ENCODE data around the gene SPATA21.

The SPATA21 gene

GRCh38 chr1:16438924-16439323 lies 1.7 kb upstream of the SPATA21 start:
- Histone ChIP-seq H3K36me3 (ENCODE audit: insufficient read depth, low read length) (peaks cover 9% of the 10 kb centered on the region), H3K27ac (ENCODE audit: low read depth, low read length) (no peak overlapping the region), H3K9ac (ENCODE audit: low read depth, low read length) (no peak overlapping the region), H3K4me1 (ENCODE audit: insufficient read depth, low read length) (no peaks in the 10 kb centered on the region), H3K4me3 (ENCODE audit: low read length) (no peak overlapping the region), H3K27me3 (ENCODE audit: insufficient read depth, low read length) (0 out of 2 replicates have a peak, but pooled peaks cover 4% of the 10 kb centered on the region), H3K9me3 (ENCODE audit: insufficient read depth, low read depth, low read length) (no peaks in the 10 kb centered on the region)
- 93% methylated on average over 2 of the region's 2 CpGs for WGBS

GRCh38 chr1:16438516-16438915 lies 1.3 kb upstream of the SPATA21 start:
- Histone ChIP-seq H3K4me1 (ENCODE audit: insufficient read depth, low read length) (no peaks in the 10 kb centered on the region), H3K27ac (ENCODE audit: low read depth, low read length) (no peak overlapping the region), H3K9ac (ENCODE audit: low read depth, low read length) (no peak overlapping the region), H3K9me3 (ENCODE audit: insufficient read depth, low read depth, low read length) (no peaks in the 10 kb centered on the region), H3K4me3 (ENCODE audit: low read length) (no peak overlapping the region), H3K27me3 (ENCODE audit: insufficient read depth, low read length) (0 out of 2 replicates have a peak, but pooled peaks cover 4% of the 10 kb centered on the region), H3K36me3 (ENCODE audit: insufficient read depth, low read length) (peaks cover 5% of the 10 kb centered on the region; the same call in 1 of the 2 replicates)
- 95% methylated on average over 2 of the region's 2 CpGs for WGBS

- Histone ChIP-seq H3K9me3 (ENCODE audit: insufficient read depth, low read depth, low read length) (no peaks in the 10 kb centered on the region), H3K27me3 (ENCODE audit: insufficient read depth, low read length) (no peaks in the 10 kb centered on the region), H3K36me3 (ENCODE audit: insufficient read depth, low read length) (no peaks in the 10 kb centered on the region), H3K27ac (ENCODE audit: low read depth, low read length) (no peak overlapping the region), H3K4me1 (ENCODE audit: insufficient read depth, low read length) (no peaks in the 10 kb centered on the region), H3K9ac (ENCODE audit: low read depth, low read length) (no peak overlapping the region), H3K4me3 (ENCODE audit: low read length) (no peak overlapping the region)
- WGBS = 90% methylated on average over 2 of the region's 2 CpGs
These were observed 2.7 kb downstream of the SPATA21 start for GRCh38 chr1:16434501-16434900.

- Histone ChIP-seq H3K9ac (ENCODE audit: low read depth, low read length) (no peak overlapping the region), H3K4me1 (ENCODE audit: insufficient read depth, low read length) (no peaks in the 10 kb centered on the region), H3K36me3 (ENCODE audit: insufficient read depth, low read length) (no peaks in the 10 kb centered on the region), H3K27ac (ENCODE audit: low read depth, low read length) (no peak overlapping the region), H3K27me3 (ENCODE audit: insufficient read depth, low read length) (no peaks in the 10 kb centered on the region), H3K9me3 (ENCODE audit: insufficient read depth, low read depth, low read length) (no peaks in the 10 kb centered on the region), H3K4me3 (ENCODE audit: low read length) (no peak overlapping the region)
- WGBS = 95% methylated on average over 2 of the region's 4 CpGs
These were observed 3.2 kb downstream of the SPATA21 start for GRCh38 chr1:16434007-16434406.

GRCh38 chr1:16433030-16433429 lies 4.2 kb downstream of the SPATA21 start:
- 92% methylated on average over 9 of the region's 9 CpGs for WGBS
- Histone ChIP-seq H3K4me3 (ENCODE audit: low read length) (no peak overlapping the region), H3K36me3 (ENCODE audit: insufficient read depth, low read length) (no peaks in the 10 kb centered on the region), H3K9me3 (ENCODE audit: insufficient read depth, low read depth, low read length) (no peaks in the 10 kb centered on the region), H3K4me1 (ENCODE audit: insufficient read depth, low read length) (no peaks in the 10 kb centered on the region), H3K9ac (ENCODE audit: low read depth, low read length) (no peak overlapping the region), H3K27me3 (ENCODE audit: insufficient read depth, low read length) (no peaks in the 10 kb centered on the region), H3K27ac (ENCODE audit: low read depth, low read length) (no peak overlapping the region)

GRCh38 chr1:16430606-16431005 lies 6.6 kb downstream of the SPATA21 start:
- H3K9ac ChIP-seq (ENCODE audit: low read depth, low read length) = no peak overlapping the region
- H3K27me3 ChIP-seq (ENCODE audit: insufficient read depth, low read length) = no peaks in the 10 kb centered on the region
- H3K27ac ChIP-seq (ENCODE audit: low read depth, low read length) = no peak overlapping the region
- H3K4me1 ChIP-seq (ENCODE audit: insufficient read depth, low read length) = no peaks in the 10 kb centered on the region
- no peak overlapping the region for H3K4me3 ChIP-seq (ENCODE audit: low read length)
- 87% methylated on average over 3 of the region's 3 CpGs for WGBS
- H3K36me3 ChIP-seq (ENCODE audit: insufficient read depth, low read length) = no peaks in the 10 kb centered on the region
- no peaks in the 10 kb centered on the region for H3K9me3 ChIP-seq (ENCODE audit: insufficient read depth, low read depth, low read length)

GRCh38 chr1:16425125-16426025 lies 11.8 kb downstream of the SPATA21 start:
- no peaks in the 10 kb centered on the region for H3K4me1 ChIP-seq (ENCODE audit: insufficient read depth, low read length)
- no peaks in the 10 kb centered on the region for H3K36me3 ChIP-seq (ENCODE audit: insufficient read depth, low read length)
- H3K27me3 ChIP-seq (ENCODE audit: insufficient read depth, low read length) = no peaks in the 10 kb centered on the region
- H3K9me3 ChIP-seq (ENCODE audit: insufficient read depth, low read depth, low read length) = no peaks in the 10 kb centered on the region
- WGBS = 92% methylated on average over 10 of the region's 10 CpGs
- H3K4me3 ChIP-seq (ENCODE audit: low read length) = no peak overlapping the region
- H3K27ac ChIP-seq (ENCODE audit: low read depth, low read length) = no peak overlapping the region
- no peak overlapping the region for H3K9ac ChIP-seq (ENCODE audit: low read depth, low read length)

GRCh38 chr1:16422041-16422440 lies 15.2 kb downstream of the SPATA21 start:
- Histone ChIP-seq H3K9ac (ENCODE audit: low read depth, low read length) (no peak overlapping the region), H3K4me3 (ENCODE audit: low read length) (no peak overlapping the region), H3K27me3 (ENCODE audit: insufficient read depth, low read length) (no peaks in the 10 kb centered on the region), H3K4me1 (ENCODE audit: insufficient read depth, low read length) (no peaks in the 10 kb centered on the region), H3K9me3 (ENCODE audit: insufficient read depth, low read depth, low read length) (no peaks in the 10 kb centered on the region), H3K27ac (ENCODE audit: low read depth, low read length) (no peak overlapping the region), H3K36me3 (ENCODE audit: insufficient read depth, low read length) (no peaks in the 10 kb centered on the region)
- 87% methylated on average over 7 of the region's 7 CpGs for WGBS

GRCh38 chr1:16421201-16421600 lies 16.0 kb downstream of the SPATA21 start:
- Histone ChIP-seq H3K27ac (ENCODE audit: low read depth, low read length) (no peak overlapping the region), H3K4me1 (ENCODE audit: insufficient read depth, low read length) (no peaks in the 10 kb centered on the region), H3K9ac (ENCODE audit: low read depth, low read length) (no peak overlapping the region), H3K4me3 (ENCODE audit: low read length) (no peak overlapping the region), H3K9me3 (ENCODE audit: insufficient read depth, low read depth, low read length) (no peaks in the 10 kb centered on the region), H3K36me3 (ENCODE audit: insufficient read depth, low read length) (no peaks in the 10 kb centered on the region), H3K27me3 (ENCODE audit: insufficient read depth, low read length) (no peaks in the 10 kb centered on the region)
- WGBS = 91% methylated on average over 7 of the region's 7 CpGs

- Histone ChIP-seq H3K4me1 (ENCODE audit: insufficient read depth, low read length) (no peaks in the 10 kb centered on the region), H3K27me3 (ENCODE audit: insufficient read depth, low read length) (no peaks in the 10 kb centered on the region), H3K9me3 (ENCODE audit: insufficient read depth, low read depth, low read length) (no peaks in the 10 kb centered on the region), H3K36me3 (ENCODE audit: insufficient read depth, low read length) (no peaks in the 10 kb centered on the region), H3K4me3 (ENCODE audit: low read length) (no peak overlapping the region), H3K9ac (ENCODE audit: low read depth, low read length) (no peak overlapping the region), H3K27ac (ENCODE audit: low read depth, low read length) (no peak overlapping the region)
- WGBS = 83% methylated on average over 9 of the region's 9 CpGs
These were observed 16.7 kb downstream of the SPATA21 start for GRCh38 chr1:16420424-16421118.

- Histone ChIP-seq H3K9me3 (ENCODE audit: insufficient read depth, low read depth, low read length) (no peaks in the 10 kb centered on the region), H3K9ac (ENCODE audit: low read depth, low read length) (no peak overlapping the region), H3K4me3 (ENCODE audit: low read length) (no peak overlapping the region), H3K36me3 (ENCODE audit: insufficient read depth, low read length) (no peaks in the 10 kb centered on the region), H3K27me3 (ENCODE audit: insufficient read depth, low read length) (no peaks in the 10 kb centered on the region), H3K27ac (ENCODE audit: low read depth, low read length) (no peak overlapping the region), H3K4me1 (ENCODE audit: insufficient read depth, low read length) (no peaks in the 10 kb centered on the region)
- 87% methylated on average over 7 of the region's 7 CpGs for WGBS
These were observed 18.3 kb downstream of the SPATA21 start for GRCh38 chr1:16418823-16419425.

Measured in HUES64 (cell line).